GM21447 (cell line): ENCODE results near the gene BMP10.

ENCODE experiments used
- ATAC-seq: cut with Tn5 transposase; IDR thresholded peaks from one replicate; pipeline ENCODE4 v1.9.1; 2021; ENCODE audit not compliant: unreplicated experiment

Gene BMP10

DNA sequence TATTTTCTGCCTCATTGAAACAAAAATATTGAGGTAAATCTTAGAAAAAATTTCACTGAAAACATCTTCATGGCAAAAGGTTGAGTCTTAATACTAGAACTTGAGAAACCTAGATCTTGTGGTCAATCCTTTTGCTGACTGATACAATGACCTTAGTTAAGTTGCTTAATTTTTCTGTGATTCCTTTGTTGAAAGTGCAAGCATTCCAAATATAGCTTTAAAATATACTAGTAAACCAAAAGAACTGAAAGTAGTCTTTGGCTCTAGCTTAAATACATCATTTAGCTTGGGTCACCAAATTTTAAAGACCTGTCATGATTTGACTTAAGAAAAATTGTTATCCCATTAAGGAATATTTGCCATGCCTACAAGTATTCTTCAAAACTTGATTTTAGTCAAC, 16.7 kb downstream of the BMP10 start:
- no peak for ATAC-seq

DNA sequence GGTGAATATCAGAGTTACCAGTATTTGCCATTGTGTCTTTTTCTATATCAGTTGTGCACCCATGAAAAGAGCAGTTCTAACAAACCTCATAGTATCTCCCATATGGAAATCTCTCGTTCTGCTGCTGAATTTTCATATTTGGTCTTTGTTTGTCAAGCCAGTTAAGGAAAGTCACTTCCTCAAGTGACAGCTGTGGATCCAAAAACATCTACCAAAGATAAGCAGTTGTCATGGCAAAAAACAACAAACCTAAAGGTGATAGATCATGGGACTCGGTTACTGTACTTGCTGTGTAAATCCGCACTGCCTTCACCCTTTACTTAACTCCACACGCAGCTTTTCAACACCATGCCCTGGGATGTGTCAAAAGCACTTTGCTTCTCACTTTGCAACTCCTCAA, 17.3 kb downstream of the BMP10 start:
- ATAC-seq, result no peak

GRCh38 chr2:68853035-68853434, 18.2 kb downstream of the BMP10 start:
- no peak for ATAC-seq

GRCh38 chr2:68850524-68850923, 20.7 kb downstream of the BMP10 start:
- no peak for ATAC-seq

- ATAC-seq, result no peak
These were observed 21.6 kb downstream of the BMP10 start for GRCh38 chr2:68849579-68850030.

GRCh38 chr2:68847751-68848150, 23.4 kb downstream of the BMP10 start:
- no peak for ATAC-seq

- ATAC-seq, result no peak
These were observed 25.1 kb downstream of the BMP10 start for GRCh38 chr2:68846091-68846490.

DNA sequence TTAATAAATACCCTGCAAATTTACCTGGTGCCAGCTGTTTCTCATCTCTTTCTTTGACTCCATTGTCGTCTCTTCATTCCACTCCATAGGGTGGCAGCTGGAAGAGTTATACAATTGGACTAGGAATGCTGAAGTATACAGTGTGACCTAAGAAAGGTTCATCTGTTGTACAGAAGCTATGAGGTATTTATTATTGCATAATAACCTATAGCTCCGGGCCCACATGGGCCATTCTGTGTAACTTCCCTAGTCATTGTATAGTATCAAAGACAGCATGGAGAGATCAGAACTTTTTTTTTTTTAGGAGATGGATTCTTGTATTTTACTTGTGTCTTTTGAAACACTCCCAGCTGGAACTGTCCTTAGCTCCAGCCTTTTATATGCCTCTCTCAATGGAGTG, 26.2 kb downstream of the BMP10 start:
- no peak for ATAC-seq

- ATAC-seq, result no peak
These were observed 31.9 kb downstream of the BMP10 start for GRCh38 chr2:68839260-68839833.

DNA sequence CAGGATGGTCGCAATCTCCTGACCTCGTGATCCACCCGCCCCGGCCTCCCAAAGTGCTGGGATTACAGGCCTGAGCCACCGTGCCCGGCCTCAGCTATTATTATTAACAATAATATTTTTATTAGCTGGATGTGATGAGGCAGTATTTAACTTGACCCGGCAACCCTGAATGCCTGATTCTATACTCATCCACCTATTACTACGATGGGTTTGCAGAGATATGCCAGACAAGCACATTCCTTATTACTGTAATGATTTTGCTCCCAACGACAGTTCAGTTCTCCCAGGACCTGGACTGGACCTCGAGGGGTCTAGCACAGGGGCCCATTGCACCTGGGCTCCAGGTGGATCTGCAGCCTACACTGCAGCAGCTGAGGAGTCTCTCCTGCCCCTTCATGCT, 32.6 kb downstream of the BMP10 start:
- ATAC-seq, result no peak

DNA sequence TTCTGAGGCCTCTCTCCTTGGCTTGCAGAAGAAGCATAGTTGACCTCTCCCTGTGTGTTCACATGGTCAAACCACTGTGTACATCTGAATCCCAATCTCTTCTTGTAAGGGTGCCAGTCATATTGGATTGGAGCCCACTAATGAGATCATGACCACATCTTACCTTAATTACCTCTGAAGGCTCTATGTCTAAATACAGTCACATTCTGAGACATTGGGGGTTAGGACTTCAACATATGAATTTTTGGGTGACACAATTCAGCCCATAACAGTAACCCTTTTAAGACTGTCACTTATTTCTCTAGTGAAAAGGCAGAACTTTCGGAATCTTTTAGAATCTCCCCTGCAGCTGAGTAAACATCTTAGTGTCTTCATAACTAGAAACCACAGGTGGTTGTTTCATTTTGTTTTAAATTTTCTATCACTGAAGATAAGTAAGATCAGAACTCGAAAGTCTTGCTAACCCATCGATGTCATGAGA, 33.3 kb downstream of the BMP10 start:
- no peak for ATAC-seq

GRCh38 chr2:68837164-68837860, 33.9 kb downstream of the BMP10 start:
- no peak for ATAC-seq

- ATAC-seq, result no peak
These were observed 35.6 kb downstream of the BMP10 start for GRCh38 chr2:68835621-68836020.

- ATAC-seq, result no peak
These were observed 36.3 kb downstream of the BMP10 start for GRCh38 chr2:68834737-68835376.

DNA sequence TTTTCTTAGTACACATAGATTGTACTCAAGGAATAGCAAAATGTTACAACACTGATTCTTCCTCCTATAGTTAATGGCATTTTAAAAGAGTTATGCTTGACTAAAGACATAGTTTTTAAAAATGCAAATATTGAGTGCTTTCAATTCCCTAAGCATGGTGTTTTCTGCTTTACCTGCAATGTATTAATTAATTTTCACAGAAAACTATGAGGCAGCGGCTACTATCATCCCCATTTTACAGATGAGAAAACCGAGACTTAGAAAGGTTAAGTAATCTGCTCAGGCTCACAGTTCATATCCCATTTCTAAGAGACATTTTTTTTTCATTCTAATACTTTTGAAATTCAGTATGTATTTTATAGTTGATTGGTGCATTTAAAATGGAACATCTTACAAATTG, 38.0 kb downstream of the BMP10 start:
- no peak for ATAC-seq

DNA sequence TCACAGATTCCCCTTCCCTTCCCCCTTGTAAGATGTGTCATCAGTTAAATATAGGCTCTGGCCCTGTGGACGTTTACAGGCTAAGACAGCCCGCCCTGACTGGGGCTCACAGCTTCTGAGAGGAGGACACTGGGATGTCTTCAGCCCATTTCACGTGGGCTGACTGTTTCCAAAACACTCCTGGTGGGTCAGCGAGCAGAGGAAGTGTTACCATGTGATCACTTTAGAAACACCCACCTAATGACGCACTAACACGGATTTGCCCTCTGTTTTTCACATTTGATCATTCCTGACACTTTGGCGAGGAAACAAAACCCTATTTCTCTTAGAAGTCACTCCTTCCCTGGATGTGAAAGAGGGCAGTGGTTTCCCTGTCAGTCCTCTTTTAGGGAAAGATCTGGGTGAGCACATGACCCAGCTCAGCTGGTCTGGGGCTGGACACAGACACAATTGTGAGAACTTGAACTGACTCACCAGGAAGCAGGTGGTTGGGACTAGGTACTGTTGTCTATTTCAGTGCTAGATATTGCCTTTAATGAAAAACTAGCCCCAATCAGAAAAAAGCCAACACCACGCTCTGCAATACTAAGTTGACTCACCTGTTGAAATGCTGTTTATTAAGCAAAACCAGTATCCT, 38.8 kb downstream of the BMP10 start:
- ATAC-seq, result peak; percentile 82

GRCh38 chr2:68831686-68832232, 39.4 kb downstream of the BMP10 start:
- no peak for ATAC-seq

- ATAC-seq, result no peak
These were observed 41.4 kb downstream of the BMP10 start for GRCh38 chr2:68829749-68830148.

- ATAC-seq, result no peak
These were observed 42.1 kb downstream of the BMP10 start for GRCh38 chr2:68828887-68829708.

GRCh38 chr2:68827666-68828065, 43.5 kb downstream of the BMP10 start:
- ATAC-seq, result no peak

- ATAC-seq, result no peak
These were observed 45.3 kb downstream of the BMP10 start for GRCh38 chr2:68825866-68826265.
